GM18858 (cell line): Measurements from ENCODE around the gene ZNF385A.

Source experiments
- ATAC-seq: cut with Tn5 transposase; IDR thresholded peaks from one replicate; pipeline ENCODE4 v1.9.1; 2021; ENCODE audit not compliant: unreplicated experiment

The ZNF385A gene

DNA sequence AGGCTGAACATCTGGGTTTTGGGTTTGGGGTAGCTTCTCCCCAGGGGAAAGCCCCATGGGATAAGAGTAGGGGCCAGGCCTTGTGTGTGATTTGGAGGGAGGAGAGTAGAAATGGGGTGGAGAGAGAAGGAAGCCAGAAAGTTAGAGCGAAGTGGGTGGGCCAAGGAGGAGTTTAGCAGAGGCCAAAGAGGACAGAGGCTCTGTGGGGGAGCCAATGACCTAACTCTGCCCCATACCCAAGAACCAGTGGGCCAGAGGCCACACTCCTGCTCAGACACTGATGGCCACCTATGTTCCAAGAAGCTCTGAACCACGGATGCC lies 9.3 kb downstream of the ZNF385A start:
- no peak for ATAC-seq

DNA sequence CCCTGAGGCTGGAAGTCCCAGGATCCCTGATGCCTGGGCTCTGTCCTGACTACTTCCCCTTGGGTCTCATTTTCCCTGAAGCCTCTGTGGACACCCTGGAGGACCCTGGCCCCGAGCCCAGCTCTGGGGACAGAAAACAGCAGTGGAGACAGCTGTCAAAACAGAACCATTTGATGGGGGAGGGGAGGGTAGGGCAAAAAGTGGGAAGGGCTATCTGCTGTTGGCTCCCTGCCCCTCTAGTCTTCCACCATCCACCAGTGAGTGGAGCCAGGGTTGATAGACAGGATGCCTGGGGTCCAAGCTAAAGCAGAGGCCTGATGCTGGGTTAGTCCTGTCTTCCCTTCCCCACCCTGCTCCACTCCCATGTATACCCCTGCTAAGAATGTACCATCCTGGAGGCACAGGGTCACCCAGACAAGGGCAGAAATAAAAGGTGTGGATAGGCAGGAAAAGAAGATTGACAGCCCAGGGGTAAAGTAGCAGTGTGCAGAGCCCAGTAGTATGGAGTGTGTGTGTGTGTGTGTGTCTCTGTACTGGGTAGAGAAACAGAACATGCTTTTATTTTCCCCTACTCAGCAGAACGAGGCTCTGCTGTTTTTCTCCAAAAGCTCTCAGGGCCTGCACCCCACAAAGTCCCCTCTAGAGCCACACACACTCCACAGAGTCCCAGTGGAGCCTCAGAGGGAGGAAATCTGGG lies 9.8 kb downstream of the ZNF385A start:
- no peak for ATAC-seq

DNA sequence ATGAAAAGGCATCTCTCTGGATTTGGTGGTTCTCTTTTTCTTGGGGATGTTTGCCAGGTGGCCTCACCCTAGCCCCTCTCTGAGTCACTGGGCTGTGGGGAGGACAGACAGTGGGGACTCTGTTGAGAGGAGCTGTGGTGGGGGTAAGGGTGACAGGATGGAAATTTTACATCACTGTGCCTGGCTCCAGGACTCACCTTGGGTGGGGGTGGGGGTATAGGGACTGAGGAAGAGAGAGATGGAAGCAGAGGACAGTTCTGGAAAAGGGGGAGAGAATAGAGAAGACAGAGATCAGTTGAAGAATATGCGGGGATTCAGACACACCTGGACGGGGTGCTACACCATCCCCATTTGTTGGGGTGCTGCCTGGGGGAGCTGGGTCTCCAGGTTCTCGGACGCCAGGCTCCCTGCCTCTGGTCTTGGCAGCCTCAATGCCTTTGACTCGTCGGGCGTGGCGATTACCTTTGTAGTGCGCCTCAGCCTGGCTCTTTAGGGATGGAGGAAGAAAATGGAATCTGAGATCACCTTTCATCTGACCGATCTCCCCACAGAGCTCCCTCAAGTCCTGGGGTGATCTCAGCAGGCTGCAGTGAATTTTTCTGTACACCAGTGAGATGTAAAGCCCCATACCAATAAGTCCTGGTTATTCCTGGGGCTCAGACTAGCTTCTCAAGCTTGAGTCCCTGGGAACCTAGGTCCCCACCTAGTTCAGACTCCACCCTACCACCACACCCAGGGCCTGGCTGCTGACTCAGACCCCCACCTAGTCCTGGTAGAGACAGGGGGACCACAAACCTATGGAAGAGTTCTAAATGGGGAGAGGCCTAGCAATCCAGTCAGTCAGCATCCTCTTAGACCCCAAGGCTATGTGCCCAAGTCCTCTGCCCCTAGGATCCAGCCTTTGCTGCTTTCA lies 10.6 kb downstream of the ZNF385A start:
- no peak for ATAC-seq

DNA sequence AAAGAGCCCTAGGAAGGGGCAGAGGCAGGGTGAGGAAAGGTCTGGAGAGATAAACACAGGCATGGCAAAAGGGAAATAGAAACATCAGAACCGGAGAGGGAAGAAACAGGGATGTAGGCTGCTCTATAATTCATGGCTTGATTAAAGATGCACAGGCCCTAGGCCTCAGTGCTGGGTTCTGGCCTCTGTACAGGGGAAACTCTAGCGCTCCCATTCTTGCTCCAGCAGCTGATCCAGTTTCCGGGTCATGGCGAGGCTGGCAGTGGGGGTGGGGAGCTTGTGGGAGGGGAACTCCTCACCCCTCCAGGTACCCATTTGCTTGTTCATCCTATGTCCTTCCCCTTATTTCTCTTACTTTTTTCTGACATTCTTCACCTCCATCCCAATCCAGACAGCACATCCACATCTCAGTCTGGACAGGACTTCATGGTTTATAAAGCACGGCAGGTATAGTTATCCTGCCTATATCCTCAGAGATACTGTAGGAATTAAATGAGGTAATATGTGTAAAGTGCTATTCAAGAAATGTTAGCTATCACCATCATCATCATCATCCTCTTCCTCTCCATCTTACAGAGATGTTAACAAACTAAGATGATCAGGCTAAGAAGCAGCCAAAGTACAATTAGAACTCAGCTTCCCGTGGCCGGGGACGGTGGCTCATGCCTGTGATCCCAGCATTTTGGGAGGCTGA lies 12.3 kb downstream of the ZNF385A start:
- ATAC-seq, result no peak

DNA sequence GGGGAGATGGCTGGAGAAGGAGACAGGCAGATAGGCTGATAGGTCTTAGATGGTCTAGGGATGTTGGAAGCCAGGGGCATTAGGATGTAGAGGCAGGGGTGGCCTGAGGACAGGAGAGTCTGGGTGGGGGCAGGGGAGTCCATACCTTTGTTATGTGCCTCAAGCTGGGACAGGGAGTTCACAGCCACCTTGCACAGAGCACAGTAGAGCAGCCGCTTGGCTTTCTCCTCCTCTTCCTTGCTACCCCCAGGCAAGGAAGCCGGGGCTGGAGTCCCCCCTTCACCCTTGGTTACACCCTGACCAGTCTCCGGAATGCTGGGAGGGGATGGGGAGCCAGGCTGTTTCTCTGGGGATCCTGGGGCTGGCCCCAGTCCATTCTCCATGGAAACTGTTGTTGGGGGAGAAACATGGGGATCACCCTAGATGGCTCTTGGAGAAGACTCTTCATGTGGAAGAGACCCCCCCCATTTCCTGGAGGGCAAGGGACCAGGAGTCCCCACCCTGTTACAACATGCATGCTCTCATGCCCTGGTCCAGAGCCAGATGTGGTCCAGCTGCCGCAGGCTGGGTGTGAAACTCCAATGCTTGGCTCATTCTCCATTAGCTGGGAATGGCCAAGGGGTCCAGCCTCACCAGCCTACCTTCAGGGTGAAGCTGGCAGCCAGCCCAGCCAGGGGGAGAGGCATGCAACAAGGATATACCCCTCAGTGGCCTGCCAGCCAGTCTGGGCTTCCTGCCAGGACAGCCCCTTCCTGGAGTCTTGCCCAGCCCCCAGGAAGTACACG lies 13.0 kb downstream of the ZNF385A start:
- ATAC-seq, result no peak

DNA sequence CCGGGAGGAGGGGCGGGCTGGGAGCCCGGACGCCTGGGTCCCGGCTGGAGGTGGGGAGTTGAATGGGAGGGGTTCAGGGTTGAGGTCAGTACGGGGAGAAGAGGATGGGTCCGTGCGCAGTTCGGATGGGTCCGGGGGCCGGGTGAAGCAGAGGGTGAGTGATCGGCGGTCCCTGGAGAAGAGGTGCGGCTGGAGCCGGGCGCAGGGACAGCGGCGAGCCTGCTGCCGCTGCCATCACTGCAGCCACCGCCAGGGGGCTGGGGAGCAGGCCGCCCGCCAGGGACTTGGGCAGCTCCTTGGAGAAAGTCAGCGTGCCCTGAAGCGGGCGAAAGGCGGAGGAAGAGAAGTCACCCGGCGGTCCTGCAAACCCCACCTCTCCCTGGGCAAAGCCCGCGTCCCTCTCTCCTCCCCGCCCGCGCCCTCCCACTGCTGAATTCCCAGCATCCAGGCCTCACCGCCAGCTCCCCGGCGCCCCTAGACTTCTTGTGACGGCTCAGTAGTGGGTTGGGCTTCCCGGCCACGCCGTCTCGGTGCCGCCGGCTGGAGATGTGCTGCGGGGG lies 14.3 kb downstream of the ZNF385A start:
- no peak for ATAC-seq

DNA sequence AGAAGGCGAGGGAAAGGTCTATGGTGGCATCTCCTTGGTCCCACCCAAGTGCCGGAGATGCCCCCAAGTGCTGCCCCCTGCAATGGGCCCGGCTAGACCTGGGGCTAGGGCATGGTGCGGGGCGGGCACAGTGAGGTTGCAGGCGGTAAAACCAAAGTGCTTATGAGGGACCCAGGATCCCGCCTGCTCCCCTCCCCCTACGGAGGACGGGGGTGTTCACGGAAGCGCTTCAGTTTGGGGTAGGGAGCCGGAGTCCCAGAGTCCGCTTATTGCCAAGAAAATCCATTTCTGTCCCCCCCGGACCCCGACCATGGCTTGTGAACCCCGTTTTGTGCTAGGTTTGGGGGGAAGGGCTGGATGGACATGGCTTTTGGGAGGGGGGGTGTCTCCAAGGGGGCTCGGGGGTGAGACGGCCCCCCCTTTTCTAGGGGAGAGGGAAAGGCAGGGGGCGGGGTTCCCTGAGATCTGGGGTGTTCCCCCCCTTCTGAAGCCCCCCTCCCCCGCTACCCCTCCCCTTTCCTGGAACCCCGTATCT lies 14.9 kb downstream of the ZNF385A start:
- ATAC-seq, result no peak

DNA sequence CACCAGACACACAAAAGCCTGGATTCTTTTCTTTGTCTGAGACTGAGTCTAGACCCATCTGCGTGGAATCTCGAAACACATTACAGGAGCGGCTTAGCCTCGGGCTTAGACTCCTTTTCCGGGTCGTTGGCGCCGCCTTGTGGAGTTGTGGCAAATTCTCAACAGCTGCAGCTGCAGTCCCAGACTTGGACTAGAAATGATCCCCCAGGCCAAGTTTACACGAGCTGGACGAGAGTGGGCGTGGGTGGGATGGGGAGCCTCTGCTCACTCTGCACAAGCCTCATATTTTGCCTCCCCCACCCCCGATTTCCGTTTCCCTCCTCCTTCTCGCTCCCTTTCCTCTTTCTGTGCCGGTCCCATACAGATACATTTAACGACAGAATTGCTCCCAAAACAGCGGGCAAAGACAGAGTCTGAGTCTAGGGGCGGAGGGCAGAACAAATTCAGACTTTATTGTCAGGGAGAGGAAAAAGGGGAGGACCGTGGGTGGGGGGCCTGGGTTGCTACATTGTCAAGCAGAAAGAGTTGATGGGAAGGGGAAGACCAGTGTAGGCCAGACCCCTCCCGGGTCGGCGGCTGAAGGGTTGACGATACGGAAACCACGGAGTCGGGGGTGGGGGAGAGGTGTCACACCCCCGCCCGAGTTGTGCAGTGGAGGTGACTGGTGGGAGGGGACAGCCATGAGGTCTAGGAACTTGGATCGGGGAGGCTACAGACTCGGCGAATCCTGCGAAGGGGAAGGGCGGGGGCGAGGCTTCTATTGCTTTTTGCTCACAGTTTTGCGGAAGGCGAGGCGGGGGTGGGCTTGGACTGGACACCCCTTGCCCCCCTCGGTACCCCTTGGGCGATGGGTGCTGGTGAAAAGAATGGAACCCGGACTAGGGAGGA lies 15.6 kb downstream of the ZNF385A start:
- ATAC-seq, result peak; percentile 66

DNA sequence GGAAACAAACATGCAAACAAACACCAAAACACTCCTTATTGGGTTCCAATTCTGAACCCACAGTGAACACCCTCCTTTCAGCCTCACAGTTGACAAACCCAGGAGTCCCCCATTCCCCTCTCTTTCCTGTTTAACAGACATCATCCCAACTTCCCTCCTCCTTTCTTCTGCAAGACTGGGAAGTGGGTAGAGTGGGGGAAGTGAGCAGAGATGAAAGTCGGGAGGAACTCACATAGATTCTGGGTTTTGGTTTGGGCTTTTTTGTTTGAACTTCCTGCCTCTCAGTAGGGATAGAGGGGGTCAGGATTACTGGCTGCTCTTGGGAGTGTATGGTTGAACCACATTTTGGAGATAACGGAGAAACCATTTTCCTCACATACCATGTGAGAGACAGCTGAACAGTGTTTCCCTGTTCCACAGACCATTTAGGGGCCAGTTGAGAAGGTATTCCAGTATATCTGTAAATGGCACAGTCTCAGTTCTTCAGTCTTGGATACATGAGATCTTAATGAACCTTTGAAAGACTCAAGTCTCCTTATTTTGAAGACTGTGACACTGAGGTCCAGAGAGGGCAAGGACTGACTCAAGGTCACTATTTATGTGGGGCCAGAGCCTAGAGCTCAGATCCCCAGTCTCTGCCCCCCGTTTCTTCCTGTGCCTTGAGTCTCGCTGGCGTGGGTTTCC lies 16.4 kb downstream of the ZNF385A start:
- ATAC-seq, result peak; percentile 14

DNA sequence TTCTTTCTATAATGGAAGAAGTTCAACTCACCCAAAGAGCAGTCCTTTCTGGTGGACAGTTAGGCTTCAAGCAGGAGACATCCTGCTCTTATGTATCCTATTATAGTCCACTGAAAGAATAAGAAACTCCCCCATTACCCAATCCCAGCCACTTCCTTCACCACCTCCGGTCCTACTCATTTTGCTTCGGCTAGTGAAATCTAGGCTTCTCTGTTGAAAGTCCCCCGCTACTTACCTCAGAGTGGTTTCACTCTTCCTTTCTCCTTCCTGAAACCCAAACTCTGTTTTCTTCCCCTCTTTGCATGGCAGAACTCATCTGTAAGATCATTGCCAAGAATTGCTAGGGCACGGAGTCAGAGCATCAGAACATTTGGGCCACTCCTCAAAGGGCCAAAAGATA lies 20.1 kb downstream of the ZNF385A start, which contains the start of gene GPR84:
TSS of gene GPR84 (minus strand) at position 74 of the 400 bp plus-strand sequence. CDS start 635 bp downstream, outside the sequence.
- ATAC-seq, result no peak

DNA sequence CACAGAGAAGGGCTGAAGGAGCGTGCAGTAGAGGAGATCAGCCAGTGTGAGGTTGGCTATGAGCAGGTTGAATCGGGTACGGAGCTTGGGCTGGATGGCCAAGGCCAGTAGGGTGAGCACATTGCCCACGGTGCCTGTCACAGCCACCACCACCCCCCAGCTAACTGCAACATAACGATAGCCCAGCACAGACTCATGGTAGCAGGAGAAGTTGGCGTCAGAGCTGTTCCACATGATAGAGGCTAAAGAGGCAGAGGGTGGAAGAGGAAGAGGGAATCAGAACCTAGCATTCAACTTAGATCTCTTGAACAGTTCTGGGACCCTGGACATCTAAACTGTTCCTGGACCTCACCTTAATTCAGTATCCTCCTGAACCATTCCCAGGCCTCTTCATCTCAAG lies 20.9 kb downstream of the ZNF385A start:
- no peak for ATAC-seq

DNA sequence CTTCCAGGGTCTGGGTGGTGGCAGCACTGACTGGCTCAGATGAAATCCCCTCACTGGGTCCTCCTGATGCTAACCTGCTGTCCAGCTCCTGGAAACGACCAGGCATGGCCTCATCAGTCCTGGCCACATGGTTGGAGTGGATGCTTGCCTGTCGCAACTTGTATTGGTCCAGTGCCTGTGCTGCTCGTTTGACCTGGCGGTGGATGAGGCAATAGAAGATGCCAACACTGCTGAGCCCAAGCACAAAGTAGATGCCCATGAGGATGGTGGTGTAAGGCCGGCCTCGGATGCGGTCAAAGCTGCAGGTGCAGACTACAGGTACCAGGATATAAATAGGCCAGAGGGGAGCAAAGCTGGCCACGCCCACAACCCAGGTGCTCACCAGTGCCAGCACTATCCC lies 21.5 kb downstream of the ZNF385A start:
- no peak for ATAC-seq

DNA sequence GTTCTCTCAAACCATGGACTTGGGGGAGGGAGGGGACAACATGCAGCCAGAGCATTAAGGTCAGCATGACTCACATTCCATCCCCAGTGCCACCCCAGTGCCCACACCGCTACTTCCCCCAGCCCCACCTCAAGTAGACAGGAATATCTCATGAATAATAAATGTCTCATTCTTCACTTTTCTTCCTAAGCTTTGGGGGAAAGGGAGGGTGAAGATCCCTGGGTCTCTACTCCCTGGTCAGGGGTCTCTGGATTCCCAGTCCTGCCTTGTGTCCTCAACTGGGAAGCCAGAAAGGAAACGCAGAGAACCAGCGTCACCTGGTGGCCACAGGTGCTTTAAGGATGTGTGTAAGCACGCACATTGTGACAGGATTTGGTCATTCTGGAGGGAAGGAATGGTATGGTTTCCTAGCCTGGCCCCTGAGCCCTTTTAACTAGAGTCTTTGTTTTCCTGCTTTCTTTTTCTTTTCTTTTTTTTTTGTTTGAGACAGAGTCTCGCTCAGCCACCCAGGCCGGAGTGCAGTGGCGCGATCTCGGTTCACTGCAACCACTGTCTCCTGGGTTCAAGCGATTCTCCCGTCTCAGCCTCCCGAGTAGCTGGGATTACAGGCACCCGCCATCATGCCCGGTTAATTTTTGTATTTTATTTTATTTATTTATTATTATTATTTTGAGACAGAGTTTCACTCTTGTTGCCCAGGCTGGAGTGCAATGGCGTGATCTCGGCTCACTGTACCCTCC lies 23.6 kb downstream of the ZNF385A start:
- ATAC-seq, result no peak

DNA sequence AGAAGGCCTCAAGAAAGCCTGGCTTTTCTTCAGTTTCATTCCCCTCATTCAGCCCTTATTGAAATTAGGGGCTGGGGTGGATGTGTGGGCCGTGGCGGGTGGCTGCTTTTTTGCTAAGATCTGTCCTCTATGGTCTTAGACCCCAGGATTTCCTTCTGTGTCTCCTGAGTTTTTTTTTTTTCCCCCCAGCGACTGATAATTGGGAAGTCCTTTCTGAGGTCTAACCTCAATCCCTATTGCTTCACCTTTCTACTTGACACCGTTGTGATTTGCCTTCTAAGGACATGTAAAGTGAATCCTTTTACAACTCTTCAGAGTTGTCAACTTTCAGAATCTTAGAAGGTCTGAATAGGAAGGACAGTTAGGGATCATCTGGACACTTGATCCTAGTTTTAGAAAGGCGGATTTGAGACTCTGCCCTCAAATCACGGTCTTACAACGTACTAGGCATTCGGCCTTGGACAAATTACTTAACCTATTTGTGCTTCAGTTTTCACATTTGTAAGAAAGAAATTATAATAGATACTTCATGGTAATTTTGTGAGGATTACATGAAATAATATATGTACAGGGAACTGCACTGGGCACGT lies 24.7 kb downstream of the ZNF385A start:
- ATAC-seq, result no peak

DNA sequence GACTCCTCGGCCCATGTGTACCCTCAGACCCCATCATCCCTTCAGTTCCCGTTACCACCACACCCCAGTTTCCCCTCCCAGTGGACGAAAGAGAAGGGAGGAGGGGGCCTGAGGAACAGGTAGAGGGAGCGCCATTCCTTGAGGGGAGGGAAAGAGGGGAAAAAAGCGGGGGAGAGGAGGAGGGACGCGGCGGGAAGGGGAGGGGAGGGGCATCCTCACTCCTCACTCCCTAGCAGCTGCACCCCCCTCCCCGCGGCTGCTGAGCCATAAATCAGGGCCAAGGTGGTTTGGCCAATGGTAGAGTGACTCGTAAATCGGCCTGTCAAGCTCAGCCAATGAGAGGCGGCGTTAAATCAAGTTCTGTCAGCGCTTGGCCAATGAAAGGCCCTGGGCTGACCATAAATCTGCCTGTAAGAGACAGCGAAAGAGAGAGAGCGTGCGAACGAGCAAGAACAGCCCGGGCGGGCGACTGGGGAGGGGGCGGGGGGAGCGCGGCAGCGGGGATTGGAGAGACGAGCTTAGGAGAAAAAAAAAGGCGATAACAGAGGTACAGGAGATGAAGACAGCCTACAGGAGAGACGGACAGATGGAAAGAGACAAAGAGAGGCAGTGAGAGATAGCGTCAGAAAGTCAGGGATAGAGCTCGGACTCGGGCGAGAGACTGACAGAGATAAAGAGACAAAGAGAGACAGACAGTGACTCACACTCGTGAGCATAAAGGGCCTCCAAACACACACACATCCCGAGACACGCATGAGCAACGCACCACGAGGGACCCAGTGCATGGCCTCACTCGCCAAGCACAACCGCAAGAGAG lies 25.4 kb downstream of the ZNF385A start:
- ATAC-seq, result peak; percentile 97

DNA sequence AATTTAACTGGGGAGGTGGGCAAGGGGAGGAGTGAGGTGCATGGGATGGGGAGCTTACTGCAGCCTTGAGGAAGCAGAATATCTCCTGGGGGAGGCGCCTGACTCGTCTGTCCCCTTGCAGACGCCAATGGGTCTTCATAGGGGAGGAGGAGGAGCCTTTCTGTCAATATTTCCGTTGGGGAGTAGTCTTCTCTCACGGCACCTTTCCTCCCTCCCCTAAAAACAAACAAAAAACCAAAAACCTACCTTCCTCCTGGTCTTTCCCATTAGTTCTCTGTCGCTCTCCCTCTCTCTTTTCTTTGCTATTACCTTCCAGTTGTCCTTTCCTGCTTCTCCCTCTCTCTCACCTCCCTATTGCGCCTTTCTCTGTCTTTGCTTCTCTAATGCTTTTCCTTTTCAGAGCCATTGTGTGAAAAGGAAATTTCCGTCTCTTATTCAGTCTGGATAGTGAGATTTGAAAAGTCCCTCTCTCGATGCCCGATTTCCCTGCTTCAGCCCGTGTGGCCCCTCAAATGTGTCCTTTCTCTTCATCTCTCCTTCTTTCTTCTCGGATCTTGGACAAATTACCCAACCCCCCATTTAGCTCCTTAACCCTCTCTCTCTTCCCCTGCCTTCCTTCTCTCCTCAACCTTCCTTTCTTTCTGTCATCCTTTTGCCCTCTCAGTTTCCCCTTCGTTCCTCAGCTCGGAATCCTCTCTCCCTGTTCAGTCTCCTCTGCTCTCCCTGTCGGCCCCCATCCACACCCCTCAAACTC lies 26.2 kb downstream of the ZNF385A start:
- ATAC-seq, result no peak
